Gastrocnemius medialis (tissue), 4 donors: Measurements from ENCODE around the gene PPFIA2.

Source experiments
- CTCF ChIP-seq, 5 experiments: fragments of 450-650 bp in 3 of 5; fragments of 200-600 bp in 2 of 5; sonication (generic) in 2 of 5; IDR thresholded peaks in 4 of 5; conservative IDR thresholded peaks in 1 of 5; 1 replicate in 4 of 5; 2 replicates in 1 of 5; pipeline ENCODE4 v1.5.1; 2016 to 2019; ENCODE audit warnings: antibody characterized with exemption in 5 of 5, mild to moderate bottlenecking in 3 of 5, moderate library complexity in 3 of 5
- POLR2A ChIP-seq, 2 donors: fragments of 450-650 bp; IDR thresholded peaks; one replicate each; pipeline ENCODE4 v1.6.1; 2017; ENCODE audit warnings: antibody characterized with exemption in 2 of 2, mild to moderate bottlenecking in 2 of 2, moderate library complexity in 2 of 2

GRCh38 chr12:81712536-81712935 lies 46.6 kb downstream of the PPFIA2 start:
- TF ChIP-seq CTCF (IDR thresholded peaks at IDR 0.05 in 4 of 5, conservative IDR thresholded peaks at IDR 0.05 in 1 of 5): no peak
- TF ChIP-seq POLR2A (IDR thresholded peaks at IDR 0.05): no peak
